Gastrocnemius medialis (tissue), 4 donors: Measurements from ENCODE around the gene GINS2.

Experiments
- POLR2A ChIP-seq, 2 donors: fragments of 450-650 bp; IDR thresholded peaks; one replicate each; pipeline ENCODE4 v1.6.1; 2017; ENCODE audit warnings: antibody characterized with exemption in 2 of 2, mild to moderate bottlenecking in 2 of 2, moderate library complexity in 2 of 2
- TF ChIP-seq, protein P1 (sequence below), 5 experiments: fragments of 450-650 bp in 3 of 5; fragments of 200-600 bp in 2 of 5; sonication (generic) in 2 of 5; IDR thresholded peaks in 4 of 5; conservative IDR thresholded peaks in 1 of 5; 1 replicate in 4 of 5; 2 replicates in 1 of 5; pipeline ENCODE4 v1.5.1; 2016 to 2019; ENCODE audit warnings: antibody characterized with exemption in 5 of 5, mild to moderate bottlenecking in 3 of 5, moderate library complexity in 3 of 5

DNA sequence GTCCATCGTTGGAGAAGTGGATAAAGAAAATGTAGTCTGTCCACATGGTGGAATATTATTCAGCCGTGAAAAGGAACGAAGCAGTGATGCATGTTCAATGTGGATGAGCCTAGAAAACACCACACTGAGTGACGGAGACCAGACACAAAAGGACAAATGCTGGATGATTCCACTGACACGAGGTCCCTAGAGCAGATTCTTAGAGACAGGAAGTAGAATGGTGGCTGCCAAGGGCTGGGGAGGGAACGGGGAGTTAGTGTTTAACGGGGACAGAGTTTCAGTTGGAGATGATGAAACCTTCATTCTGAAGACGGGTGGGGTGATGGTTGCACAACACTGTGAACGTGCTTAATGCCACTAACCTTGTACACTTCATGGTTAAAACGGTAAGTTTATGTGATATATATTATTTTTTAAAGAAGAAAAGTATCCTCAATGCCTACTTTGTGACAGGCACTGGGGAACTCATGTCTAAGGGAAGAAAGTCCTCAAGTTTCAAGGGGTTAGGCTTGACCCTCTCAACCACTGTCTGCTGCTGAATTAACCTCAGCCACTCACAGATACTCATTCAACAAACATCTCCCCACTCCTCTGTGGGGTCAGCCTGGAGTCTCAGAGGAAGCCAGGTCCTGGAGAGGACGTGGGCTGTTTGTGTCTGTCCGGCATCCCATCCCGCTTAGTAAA lies 44.5 kb upstream of the GINS2 start:
- TF ChIP-seq, protein P1, sequence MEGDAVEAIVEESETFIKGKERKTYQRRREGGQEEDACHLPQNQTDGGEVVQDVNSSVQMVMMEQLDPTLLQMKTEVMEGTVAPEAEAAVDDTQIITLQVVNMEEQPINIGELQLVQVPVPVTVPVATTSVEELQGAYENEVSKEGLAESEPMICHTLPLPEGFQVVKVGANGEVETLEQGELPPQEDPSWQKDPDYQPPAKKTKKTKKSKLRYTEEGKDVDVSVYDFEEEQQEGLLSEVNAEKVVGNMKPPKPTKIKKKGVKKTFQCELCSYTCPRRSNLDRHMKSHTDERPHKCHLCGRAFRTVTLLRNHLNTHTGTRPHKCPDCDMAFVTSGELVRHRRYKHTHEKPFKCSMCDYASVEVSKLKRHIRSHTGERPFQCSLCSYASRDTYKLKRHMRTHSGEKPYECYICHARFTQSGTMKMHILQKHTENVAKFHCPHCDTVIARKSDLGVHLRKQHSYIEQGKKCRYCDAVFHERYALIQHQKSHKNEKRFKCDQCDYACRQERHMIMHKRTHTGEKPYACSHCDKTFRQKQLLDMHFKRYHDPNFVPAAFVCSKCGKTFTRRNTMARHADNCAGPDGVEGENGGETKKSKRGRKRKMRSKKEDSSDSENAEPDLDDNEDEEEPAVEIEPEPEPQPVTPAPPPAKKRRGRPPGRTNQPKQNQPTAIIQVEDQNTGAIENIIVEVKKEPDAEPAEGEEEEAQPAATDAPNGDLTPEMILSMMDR (IDR thresholded peaks at IDR 0.05 in 4 of 5, conservative IDR thresholded peaks at IDR 0.05 in 1 of 5), result no peak
- no peak for TF ChIP-seq POLR2A (IDR thresholded peaks at IDR 0.05)
